CD1c-positive myeloid dendritic cell (primary cell): ENCODE data around the gene ING3.

ENCODE experiments used
- DNase-seq: peaks from one replicate; pipeline ENCODE4 v3.0.0-alpha.2; 2016; ENCODE audit errors: extremely low spot score

The ING3 gene

GRCh38 chr7:120950539-120951308 lies at the start of gene ING3:
Gene ING3 (plus strand): TSS chr7:120950777. CDS start chr7:120950897, 120 bp downstream.
- DNase-seq = peak; percentile 99

- DNase-seq = no peak
Observed at GRCh38 chr7:120915314-120916105, 35.1 kb upstream of the ING3 start.

GRCh38 chr7:120916121-120916520 lies 34.5 kb upstream of the ING3 start:
- DNase-seq = no peak

- no peak for DNase-seq
Observed at GRCh38 chr7:120916538-120916937, 34.0 kb upstream of the ING3 start.

- DNase-seq = no peak
Observed at GRCh38 chr7:120919466-120919865, 31.1 kb upstream of the ING3 start.

GRCh38 chr7:120920034-120920433 lies 30.5 kb upstream of the ING3 start:
- DNase-seq = no peak

- DNase-seq = no peak
Observed at GRCh38 chr7:120920591-120921274, 29.8 kb upstream of the ING3 start.

GRCh38 chr7:120924837-120925236 lies 25.7 kb upstream of the ING3 start:
- DNase-seq = no peak

GRCh38 chr7:120925392-120925791 lies 25.2 kb upstream of the ING3 start:
- DNase-seq = no peak

- no peak for DNase-seq
Observed at GRCh38 chr7:120926943-120927346, 23.6 kb upstream of the ING3 start.

GRCh38 chr7:120927454-120928103 lies 23.0 kb upstream of the ING3 start:
- peak; percentile 21 for DNase-seq

GRCh38 chr7:120931243-120931642 lies 19.3 kb upstream of the ING3 start:
- DNase-seq = no peak

- no peak for DNase-seq
Observed at GRCh38 chr7:120933475-120933874, 17.1 kb upstream of the ING3 start.

- no peak for DNase-seq
Observed at GRCh38 chr7:120939345-120939744, 11.2 kb upstream of the ING3 start.

GRCh38 chr7:120941064-120941463 lies 9.5 kb upstream of the ING3 start:
- peak; percentile 45 for DNase-seq

- DNase-seq = no peak
Observed at GRCh38 chr7:120941856-120942255, 8.7 kb upstream of the ING3 start.

GRCh38 chr7:120942861-120943260 lies 7.7 kb upstream of the ING3 start:
- no peak for DNase-seq

GRCh38 chr7:120944826-120945562 lies 5.6 kb upstream of the ING3 start:
- DNase-seq = no peak

GRCh38 chr7:120947980-120948379 lies 2.6 kb upstream of the ING3 start:
- DNase-seq = no peak

- no peak for DNase-seq
Observed at GRCh38 chr7:120949393-120949911, 1.1 kb upstream of the ING3 start.

GRCh38 chr7:120949998-120950538 lies 509 bp upstream of the ING3 start:
- no peak for DNase-seq
